ENCODE data around the gene BIRC6.
A peak's percentile ranks its signal among the peaks of the same experiment; 100 is the strongest.
"Not testable (repeated sequence)": the region's sequence is repeated elsewhere in the genome, so short reads cannot be mapped to it uniquely, and the experiment has no call there.

The BIRC6 gene

DNA sequence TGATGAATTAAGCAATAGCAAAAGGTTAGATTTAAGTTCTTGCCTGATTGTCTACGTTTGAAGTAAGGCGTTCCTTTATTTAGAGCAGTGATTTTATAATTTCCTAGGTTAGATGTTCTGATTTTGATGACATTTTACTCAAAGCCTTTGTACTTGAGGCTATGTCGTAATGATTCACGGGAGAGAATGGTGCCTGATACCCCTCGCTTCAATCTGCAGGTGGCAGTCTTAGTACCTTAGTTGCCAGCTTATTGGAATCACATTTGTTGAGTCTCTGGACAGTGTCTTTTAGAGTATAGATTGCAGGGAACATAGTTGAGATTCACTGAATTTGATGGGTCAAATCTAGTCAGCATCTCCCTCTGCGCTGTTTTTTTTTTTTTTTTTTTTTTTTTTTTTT is 89.5 kb downstream of the BIRC6 start:
- no peak for DNase-seq (ENCODE audit: low spot score)

DNA sequence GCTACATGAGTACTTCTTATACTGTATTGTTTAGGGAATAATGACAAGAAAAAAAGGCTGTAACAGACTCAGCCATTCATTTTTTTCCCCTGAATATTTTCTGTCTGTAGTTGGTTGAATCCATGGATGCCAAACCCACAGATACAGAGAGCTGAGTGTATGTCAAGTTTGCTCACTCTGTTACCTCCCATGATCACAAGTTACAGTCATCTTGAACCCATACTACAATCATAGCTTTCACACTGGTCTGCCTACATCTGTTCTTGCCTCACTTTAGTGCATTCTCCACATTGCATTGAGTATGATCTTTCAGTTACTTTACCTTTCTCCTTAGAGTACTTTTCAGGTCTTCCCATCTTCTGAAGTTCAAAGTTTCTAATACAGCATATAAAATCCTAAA is 94.0 kb downstream of the BIRC6 start:
- peak; percentile 4 for DNase-seq (ENCODE audit: low spot score)

DNA sequence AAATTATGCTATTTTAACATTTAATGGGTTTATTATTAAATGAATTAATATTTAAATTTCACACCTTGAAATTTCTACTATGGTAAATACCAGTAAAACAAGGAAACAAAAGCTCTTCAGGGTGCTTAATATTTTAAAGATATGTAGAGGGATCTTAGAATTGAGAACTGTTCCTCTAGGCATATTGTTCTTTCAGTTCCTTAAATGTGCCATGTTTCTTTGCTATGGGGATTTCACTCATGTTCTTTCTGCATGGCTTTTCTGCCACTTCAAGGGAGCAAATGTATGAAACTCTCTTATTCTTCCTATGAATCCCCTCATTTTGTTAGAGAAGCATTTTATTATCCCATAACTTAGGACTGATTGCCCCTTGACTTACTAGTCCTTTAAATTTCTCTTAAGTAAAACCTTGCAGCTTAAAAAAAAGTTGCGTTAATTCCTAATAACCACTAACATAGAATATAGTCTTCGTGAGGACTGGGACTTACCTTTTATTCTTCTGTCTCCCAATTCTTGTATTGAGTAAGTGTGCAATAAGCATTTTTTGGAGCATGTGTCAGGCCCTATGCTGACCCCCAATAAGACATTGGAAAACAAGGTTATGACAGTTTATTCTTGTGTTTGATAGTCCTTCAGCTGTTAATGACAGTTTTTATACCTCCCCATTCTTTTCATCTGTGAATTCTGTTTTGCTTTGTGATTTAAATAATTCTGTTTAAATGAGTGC is 95.7 kb downstream of the BIRC6 start:
- DNase-seq (ENCODE audit: low spot score), result no peak

DNA sequence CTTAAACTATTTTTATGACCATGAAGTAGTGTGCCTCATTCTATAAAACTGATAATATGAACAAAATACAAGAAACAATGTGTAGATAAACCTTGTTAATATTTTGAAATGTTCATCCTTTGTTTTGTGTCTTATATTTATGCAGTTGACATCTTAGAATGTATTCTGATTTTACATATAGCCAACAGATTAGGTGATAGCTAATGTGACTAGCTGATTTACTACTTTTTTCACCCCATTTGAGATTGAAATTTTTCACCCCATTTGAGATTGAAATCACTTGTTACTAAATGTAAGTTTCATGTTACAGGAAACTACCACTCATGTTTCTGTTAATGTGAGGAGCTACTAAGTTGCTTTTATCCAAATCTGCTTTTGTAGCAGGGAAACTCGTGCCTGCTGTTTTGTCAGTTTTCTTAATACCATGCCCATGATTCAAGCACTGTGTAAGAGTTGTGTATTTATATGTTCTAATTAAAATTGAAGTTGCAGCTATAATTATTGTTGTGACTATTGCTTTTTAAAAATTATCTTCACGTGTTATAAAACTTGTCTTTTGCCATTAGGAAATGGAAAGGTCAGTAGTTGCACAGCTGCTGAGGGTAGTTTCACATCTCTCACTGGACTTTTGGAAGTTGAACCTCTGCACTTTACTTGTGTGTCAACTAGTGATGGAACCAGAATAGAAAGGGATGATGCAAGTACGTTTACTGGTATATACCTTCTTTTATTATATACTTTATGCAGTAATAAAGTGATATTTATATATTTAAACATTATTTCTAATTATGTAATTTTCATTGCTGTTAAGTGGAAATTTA is 96.6 kb downstream of the BIRC6 start:
- DNase-seq (ENCODE audit: low spot score), result no peak

DNA sequence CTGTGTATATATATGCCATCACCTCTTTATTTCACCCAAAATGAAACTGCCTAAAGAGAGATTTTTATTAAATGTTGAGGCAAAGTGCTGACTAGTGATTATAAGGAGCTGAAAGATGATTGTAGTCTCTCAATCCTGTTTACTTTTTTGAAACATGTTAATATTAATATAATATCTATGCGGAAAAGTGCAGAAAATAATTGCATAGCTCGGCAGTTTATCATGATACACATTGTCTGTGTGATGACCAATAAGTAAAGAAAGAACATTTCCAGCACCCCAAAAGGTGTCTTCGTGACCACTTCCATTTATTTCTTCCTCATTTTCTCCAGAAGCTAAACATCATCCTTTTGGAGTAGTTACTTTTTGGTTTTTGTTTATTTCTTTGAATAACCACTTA is 99.0 kb downstream of the BIRC6 start:
- no peak for DNase-seq (ENCODE audit: low spot score)

DNA sequence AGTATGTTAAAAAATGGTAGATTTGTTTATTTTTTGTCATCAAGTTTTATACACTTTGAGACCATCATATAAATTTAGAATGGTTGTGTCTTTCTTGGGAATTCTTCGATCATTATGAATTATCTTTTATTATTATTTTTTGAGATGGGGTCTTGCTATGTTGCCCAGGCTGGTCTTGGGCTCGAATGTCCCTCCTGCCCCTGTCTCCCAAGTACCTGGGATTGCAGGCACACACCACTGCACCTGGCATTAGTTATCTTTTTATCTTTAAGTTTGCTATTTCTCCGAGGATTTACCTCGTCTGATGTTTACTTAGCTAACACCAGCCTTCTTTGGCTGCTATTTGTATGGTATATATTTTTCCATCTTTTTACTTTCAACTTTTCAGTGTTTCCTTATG is 100.0 kb downstream of the BIRC6 start:
- DNase-seq (ENCODE audit: low spot score), result no peak

DNA sequence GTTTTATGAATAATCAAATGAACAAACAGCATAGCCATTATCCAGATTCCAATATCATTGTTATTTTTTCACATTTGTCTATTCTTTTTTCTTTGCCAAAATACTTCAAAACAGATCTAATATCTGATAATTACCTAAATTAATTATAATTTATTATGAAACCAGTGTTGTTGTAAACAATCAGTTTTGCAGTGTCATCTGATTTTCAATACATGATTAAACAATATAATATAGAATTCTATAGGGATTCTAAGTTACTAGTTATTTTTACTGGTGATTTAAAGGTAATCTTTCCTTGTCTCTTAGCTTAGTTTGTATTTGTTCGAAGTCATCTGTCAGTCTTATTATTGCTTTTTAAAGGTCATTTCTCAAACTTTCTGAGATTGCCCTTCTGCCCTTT is 101.0 kb downstream of the BIRC6 start:
- no peak for DNase-seq (ENCODE audit: low spot score)

DNA sequence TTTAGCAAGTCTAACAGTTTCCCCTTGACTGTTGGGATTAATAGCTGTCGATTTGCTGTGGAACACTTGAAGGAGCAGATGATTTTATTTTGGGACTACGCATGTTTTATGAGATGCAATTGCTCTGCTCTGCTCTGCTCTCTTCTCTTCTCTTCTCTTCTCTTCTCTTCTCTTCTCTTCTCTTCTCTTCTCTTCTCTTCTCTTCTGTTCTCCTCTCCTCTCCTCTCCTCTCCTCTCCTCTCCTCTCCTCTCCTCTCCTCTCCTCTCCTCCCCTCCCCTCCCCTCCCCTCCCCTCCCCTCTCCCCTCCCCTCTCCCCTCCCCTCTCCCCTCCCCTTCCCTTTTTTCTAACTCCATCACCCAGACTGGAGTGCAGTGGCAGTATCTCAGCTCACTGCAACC is 104.0 kb downstream of the BIRC6 start:
- DNase-seq (ENCODE audit: low spot score), result not testable (repeated sequence)

DNA sequence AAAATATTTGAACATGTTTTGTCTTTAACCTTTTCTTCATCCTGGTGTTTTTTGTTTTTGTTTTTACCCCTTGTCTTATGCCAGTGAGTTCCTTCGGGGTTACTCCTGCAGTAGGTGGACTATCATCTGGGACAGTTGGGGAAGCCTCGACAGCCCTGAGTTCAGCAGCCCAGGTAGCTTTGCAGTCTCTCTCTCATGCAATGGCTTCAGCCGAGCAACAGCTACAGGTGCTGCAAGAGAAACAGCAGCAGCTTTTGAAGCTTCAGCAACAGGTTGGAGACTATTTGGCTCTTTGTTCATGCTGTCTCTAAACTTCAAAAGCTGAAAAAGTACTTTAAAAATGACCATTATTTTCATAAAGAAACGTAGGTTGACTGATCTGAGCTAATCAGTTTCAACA is 106.3 kb downstream of the BIRC6 start:
- DNase-seq (ENCODE audit: low spot score), result no peak

DNA sequence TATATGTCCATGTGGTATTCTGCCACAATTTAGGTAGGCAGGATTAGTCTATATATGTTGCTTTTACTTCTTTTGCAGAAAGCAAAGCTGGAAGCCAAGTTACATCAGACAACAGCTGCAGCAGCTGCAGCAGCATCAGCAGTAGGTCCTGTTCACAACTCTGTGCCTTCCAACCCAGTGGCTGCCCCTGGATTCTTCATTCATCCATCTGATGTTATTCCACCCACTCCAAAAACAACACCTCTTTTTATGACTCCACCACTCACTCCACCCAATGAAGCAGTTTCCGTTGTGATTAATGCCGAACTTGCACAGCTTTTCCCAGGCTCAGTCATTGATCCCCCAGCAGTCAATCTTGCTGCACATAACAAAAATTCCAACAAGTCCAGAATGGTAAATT is 107.6 kb downstream of the BIRC6 start:
- no peak for DNase-seq (ENCODE audit: low spot score)

DNA sequence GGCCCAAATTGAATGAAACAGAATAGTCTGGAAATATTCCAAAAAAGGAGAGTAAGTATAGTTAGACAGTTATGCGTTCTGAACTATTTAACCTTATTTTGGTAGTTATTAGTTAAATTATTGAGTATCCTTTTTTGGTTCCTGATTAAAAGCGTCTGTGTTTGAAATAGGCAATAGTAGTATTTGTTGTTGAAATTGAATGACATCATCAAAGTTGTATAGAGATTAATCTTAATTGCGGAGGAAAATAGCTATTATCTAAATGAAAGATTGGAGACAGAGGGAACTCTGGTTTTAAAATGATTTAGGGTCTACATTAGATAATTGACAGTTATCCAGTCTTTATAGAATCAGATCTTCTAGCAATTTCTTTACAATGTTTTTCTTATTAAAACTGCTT is 115.8 kb downstream of the BIRC6 start:
- no peak for DNase-seq (ENCODE audit: low spot score)

DNA sequence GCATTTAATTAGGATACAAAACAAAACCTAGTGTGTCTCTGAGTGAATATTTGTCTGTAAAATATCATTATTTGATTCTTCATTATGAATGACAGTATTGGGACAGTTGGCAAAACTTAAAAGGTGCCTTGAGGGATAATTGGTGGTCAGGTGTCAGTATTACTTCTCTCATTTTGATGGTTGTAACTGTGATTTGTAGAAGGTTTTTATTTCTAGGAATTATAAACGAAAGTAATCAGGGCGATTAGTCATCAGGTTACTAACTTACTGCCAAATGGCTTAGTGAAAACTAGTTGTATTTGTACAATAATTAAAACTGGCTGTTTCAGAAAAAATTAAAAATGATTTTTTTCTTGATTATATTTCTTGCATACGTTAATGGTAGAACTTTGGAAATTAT is 117.6 kb downstream of the BIRC6 start:
- peak; percentile 54 for DNase-seq (ENCODE audit: low spot score)

DNA sequence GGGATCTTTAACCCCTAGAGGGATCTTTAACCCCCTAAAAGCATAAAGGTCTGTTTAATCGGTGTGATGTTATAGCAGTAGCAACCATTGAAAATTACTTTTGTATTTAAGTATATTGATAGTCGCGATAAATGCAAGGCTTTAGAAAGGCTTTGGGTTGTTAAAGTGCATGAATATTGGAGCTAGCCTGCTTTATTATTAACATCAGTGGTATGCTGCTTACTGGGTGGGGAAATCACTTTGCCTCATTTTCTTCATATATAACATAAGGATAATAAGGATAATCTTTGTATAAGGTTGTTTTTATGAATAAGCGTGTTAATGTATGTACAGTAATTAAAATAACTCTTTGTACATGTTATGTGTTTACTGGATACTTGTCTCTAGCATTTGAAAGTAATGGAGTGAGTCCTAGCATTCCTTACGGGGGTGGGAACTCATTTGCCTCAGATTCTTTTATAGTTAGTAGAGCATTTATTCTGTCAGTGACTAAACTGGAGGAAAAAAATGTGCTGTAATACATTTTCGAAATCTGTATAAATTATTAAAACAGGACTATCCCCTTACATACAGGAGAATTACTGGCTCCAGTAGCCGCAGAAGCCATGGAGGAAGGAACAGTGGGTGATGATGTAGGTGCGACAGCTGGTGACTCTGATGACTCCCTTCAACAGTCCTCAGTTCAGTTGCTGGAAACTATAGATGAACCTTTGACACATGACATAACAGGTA is 122.2 kb downstream of the BIRC6 start:
- no peak for DNase-seq (ENCODE audit: low spot score)

DNA sequence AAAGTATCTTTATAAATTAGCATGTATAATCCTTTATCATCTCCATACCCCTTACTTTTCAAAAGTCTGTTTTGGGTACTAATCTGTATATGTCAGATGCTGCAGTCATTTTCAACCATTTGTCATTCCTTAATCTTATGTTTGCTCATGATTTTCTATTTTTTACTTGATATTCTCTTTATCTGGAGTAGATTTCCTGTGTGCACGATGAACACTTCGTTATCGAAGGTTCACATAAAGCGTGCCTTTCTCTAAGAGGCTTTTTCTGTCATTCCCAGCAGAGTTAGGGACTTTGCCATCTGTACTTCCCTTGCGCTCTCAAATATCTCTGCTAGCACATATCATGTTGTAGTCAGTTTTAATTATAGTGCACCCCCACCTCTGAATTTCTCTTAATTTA is 123.2 kb downstream of the BIRC6 start:
- no peak for DNase-seq (ENCODE audit: low spot score)

DNA sequence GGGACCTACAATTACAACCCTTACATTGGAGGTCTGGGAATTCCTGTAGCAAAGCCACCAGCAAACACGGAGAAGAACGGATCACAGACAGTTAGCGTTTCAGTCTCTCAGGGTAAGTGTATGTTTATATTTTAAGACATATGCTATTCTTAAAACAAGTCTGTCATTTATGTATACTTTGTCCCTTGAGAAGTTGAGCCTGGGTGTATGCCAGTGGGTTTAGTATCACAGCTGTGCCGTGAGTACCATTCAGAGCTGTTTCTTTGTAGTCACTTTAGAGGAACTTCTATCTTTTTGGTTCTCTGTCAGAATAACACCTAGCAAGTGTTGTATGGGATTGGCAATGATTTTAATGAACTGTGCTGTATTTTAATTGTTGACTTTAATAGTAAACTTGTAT is 125.6 kb downstream of the BIRC6 start:
- DNase-seq (ENCODE audit: low spot score), result no peak

DNA sequence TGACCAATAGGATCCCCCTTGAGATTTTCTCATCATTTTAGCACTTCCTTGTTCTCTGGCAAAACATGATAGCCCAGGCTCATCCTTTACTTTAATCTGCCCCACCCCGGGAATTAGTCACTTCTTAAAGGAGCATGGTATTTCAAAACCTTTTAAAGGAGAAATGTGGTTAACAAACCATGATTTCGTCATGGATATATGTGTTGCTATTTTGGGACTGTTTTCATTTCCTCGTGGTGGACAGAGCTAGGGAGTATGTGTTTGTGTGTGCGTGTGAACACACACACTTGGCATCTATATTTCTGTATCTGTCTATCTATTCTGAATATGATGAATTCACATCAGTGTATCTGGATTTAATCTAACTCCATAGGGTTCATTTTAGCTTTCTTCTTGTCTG is 128.1 kb downstream of the BIRC6 start:
- DNase-seq (ENCODE audit: low spot score), result no peak

DNA sequence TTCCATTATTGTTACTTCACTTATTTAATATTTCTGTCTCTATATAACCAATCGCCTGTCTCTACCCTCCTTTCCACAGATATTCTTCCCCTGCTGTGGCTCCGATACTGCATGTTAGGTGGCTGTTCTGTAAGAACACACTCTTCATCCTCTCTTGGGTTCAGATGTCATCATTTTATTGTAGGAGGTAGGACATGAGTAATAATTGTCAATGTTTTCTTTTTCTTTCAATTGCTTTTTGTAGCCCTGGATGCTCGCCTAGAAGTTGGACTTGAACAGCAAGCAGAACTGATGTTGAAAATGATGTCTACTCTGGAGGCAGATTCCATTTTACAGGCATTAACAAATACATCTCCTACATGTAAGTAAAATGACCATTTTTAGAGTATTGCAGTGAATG is 128.6 kb downstream of the BIRC6 start:
- no peak for DNase-seq (ENCODE audit: low spot score)

DNA sequence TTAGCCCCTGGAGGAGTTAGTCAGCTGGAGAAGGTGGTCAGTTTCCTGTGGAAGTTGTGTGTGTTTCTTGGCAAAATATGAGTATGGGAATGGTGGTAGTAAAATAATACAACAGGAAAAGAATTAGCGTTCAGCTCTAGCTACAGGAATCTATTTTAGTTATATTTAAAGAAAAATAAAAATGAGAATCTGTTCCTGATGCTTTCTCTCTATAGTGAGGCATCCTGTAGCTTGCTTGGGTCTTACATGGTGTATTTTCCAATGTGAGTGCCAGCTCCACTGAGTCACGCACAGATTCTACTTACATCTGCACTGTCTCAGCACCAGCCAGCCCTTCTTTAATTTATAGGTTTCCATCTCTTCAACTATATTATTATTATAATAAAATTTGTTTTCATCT is 132.2 kb downstream of the BIRC6 start:
- DNase-seq (ENCODE audit: low spot score), result no peak

DNA sequence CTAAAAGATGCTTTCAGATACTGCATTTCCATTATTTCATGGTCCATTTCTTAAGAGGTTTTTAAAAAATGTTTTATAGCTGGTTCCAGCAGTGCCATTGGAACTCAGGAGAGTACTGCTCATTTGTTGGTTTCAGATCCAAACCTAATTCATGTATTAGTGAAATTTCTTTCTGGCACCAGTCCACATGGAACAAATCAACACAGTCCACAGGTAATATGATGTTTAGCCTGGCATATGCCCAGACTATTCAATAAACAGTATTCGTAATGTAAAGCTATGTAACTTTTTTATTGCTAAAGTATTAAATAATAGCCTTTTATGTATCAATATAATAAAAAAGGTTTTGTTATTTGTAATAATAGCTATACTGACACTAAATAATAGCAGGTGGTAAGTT is 134.5 kb downstream of the BIRC6 start:
- no peak for DNase-seq (ENCODE audit: low spot score)

DNA sequence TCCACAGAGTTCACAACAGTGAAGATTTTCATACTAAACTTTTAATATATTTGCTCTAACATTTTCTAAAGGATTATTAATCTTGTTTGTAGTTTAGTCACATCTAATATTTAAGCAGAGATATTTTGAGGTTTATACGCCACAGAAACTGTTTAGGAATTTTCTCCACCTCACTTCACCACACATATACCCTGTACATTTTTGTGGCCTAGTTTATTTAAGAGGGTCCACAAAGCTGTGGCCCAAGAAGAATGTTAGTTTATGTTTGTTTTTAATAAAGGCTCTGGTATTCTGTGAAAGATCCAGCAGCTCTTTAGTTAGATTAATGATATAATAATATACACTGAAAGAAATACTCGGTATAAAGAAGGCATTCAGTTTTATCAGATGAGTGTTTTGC is 138.3 kb downstream of the BIRC6 start:
- DNase-seq (ENCODE audit: low spot score), result no peak

DNA sequence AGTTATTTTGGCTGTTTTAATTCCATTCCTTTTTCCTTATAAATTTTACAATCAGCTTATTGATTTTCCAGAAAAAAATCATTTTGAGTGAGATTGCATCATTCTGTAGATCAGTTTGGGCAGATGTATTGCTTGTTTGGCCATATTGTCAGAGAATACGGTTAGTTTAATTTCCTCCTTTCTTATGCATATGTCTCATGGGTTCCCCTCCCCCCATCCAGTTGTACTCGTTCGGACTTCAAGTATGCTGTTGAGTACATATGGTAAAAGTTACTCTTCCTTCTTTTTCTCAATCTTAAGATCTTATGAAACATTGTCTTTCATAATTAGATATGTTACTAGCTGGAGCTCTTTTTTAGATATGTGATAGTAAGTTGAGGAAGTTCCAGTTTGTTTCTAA is 139.8 kb downstream of the BIRC6 start:
- DNase-seq (ENCODE audit: low spot score), result no peak

DNA sequence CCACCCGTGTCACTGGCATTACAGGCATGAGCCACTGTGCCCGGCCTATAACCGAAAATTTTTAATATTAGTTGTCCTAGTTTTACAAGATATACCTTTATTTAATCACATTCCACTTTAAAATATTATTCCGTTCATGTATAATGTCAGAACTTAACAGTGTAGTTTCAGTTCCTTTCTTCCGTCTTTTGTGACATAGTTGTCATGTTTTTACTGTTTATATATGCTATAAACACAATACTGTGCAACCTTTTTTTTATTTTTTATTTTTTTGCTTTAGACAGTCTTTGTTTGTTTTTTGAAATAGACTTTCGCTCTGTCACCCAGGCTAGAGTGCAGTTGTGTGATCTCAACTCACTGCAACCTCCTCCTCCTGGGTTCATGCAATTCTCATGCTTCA is 141.5 kb downstream of the BIRC6 start:
- DNase-seq (ENCODE audit: low spot score), result no peak

DNA sequence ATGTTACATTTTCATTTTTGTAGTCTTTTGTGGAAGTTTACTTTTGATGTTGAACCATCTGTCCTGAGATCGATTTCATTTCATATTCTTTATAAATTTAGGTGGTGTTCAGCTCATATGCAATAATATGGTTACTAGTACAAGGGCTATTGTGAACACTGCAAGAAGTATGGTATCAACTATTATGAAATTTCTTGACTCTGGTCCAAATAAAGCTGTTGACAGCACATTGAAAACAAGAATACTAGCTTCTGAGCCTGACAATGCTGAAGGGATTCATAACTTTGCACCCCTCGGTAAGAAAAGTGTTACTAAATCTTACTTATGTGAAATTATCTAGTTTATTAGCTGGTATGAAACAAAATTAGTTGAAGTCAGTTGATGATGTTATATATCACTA is 146.1 kb downstream of the BIRC6 start:
- DNase-seq (ENCODE audit: low spot score), result no peak

All from activated CD4-positive, alpha-beta T cell treated with anti-CD3 and anti-CD28 coated beads, Interleukin-2, Interleukin-4, amounts not matched to agents 100 ng/mL and 50 ng/mL, durations not matched to agents 16 hours and 8 hours (primary cell).